K562 (cell line): ENCODE measurements around the gene EML6. TPM values are rescaled to one million over a fixed set of nuclear protein-coding genes. Genes with fewer than 3 reads are reported as not detected.

Source experiments
- ATAC-seq: fragments of 200-7000 bp; cut with Tn5 transposase; 3 replicates; pipeline ENCODE4 v1.9.1; 2020; ENCODE audit warnings: moderate library complexity
- BruUV-seq: library from RNA; stranded (reverse); fragments of 400-500 nt; replicated peaks from 2 replicates; lab custom pipeline; 2021; lab: Mats Ljungman, UMichigan
- CTCF ChIA-PET: fragments of 300-600 bp; formaldehyde crosslinking; extraction: SDS; loops from one replicate; lab custom pipeline; 2021; ENCODE audit warnings: low intra/inter-chr PET ratio; lab: Yijun Ruan, JAX
- POLR2A ChIA-PET: fragments of 300-600, 350-650 bp; sonication (Branson Sonifier 250); formaldehyde crosslinking; extraction: SDS; loops from one replicate; lab custom pipeline; 2021; ENCODE audit warnings: antibody characterized with exemption, inconsistent platforms; lab: Yijun Ruan, JAX
- DNase-seq, 4 experiments: peaks; one replicate each; pipeline versions ENCODE4 v3.0.0 to v3.0.0-alpha.2; 2011 to 2018; ENCODE audit warnings: low spot score in 3 of 4, mixed read lengths in 3 of 4; ENCODE audit errors: extremely low read depth in 1 of 4
- FAIRE-seq: peaks from 2 replicates; lab custom pipeline; 2011; peaks lifted over from hg19 to GRCh38; lab: Jason Lieb, UNC
- H2AFZ ChIP-seq: 2 replicates; pipeline ENCODE4 v1.6.0; 2011; ENCODE audit warnings: low read depth, low read length, control low read depth, inconsistent platforms
- H3K27ac ChIP-seq: fragments of 200-600 bp; 3 replicates; pipeline ENCODE4 v1.8.0; 2011; ENCODE audit warnings: low read depth, mild to moderate bottlenecking, control low read depth, inconsistent platforms, low read length, moderate library complexity, mixed read lengths; ENCODE audit errors: extremely low read depth
- H3K27me3 ChIP-seq, 2 experiments: fragments of 300-600 bp in 1 of 2; 2 replicates in 1 of 2; 3 replicates in 1 of 2; pipeline versions ENCODE4 v1.6.0 to v1.8.0; 2011; ENCODE audit warnings: inconsistent platforms in 2 of 2, low read length in 2 of 2, mild to moderate bottlenecking in 1 of 2, mixed read lengths in 1 of 2, moderate library complexity in 1 of 2; ENCODE audit not compliant: control insufficient read depth in 2 of 2, insufficient read depth in 2 of 2
- H3K36me3 ChIP-seq: fragments of 300-600 bp; 3 replicates; pipeline ENCODE4 v1.8.0; 2011; ENCODE audit warnings: mild to moderate bottlenecking, low read length, inconsistent platforms; ENCODE audit not compliant: control insufficient read depth, insufficient read depth
- H3K4me1 ChIP-seq, 2 experiments: fragments of 200-600 bp in 1 of 2; replicated peaks in 1 of 2; 2 replicates in 1 of 2; 3 replicates in 1 of 2; pipeline versions ENCODE4 v1.5.1 to v1.8.0; 2011; ENCODE audit warnings: inconsistent platforms in 2 of 2, low read length in 2 of 2, mild to moderate bottlenecking in 1 of 2, mixed read lengths in 1 of 2, moderate library complexity in 1 of 2; ENCODE audit not compliant: control insufficient read depth in 2 of 2, insufficient read depth in 2 of 2
- H3K4me2 ChIP-seq: 2 replicates; pipeline ENCODE4 v1.6.1; 2011; ENCODE audit warnings: low read length, control low read depth, inconsistent platforms, mixed read lengths; ENCODE audit not compliant: insufficient read depth
- H3K4me3 ChIP-seq: fragments of 200-600 bp; sonication (generic), shearing (Covaris generic); 2 replicates; pipeline ENCODE4 v1.5.1; 2016; ENCODE audit warnings: control low read depth, inconsistent platforms
- H3K79me2 ChIP-seq: fragments of 200-600 bp; 3 replicates; pipeline ENCODE4 v1.8.0; 2011; ENCODE audit warnings: low read length, inconsistent platforms; ENCODE audit not compliant: control insufficient read depth, insufficient read depth
- H3K9ac ChIP-seq, 2 experiments: 2 replicates each; pipeline versions ENCODE4 v1.6.0 to v1.6.1; 2011; ENCODE audit warnings: low read depth in 2 of 2, low read length in 2 of 2, control low read depth in 1 of 2, inconsistent platforms in 1 of 2, mild to moderate bottlenecking in 1 of 2, mixed read lengths in 1 of 2; ENCODE audit not compliant: insufficient read depth in 1 of 2
- H3K9me1 ChIP-seq: one replicate; pipeline ENCODE4 v1.6.0; 2011; ENCODE audit warnings: inconsistent platforms, mild to moderate bottlenecking, low read length, moderate library complexity; ENCODE audit not compliant: control insufficient read depth, insufficient read depth
- H3K9me3 ChIP-seq: replicated peaks from 2 replicates; pipeline ENCODE4 v1.5.1; 2011; ENCODE audit warnings: low read depth, low read length, inconsistent platforms; ENCODE audit not compliant: control insufficient read depth, insufficient read depth
- H4K20me1 ChIP-seq: replicated peaks from 2 replicates; pipeline ENCODE4 v1.6.1; 2011; ENCODE audit warnings: low read length, inconsistent platforms, mixed read lengths; ENCODE audit not compliant: control insufficient read depth, insufficient read depth
- CBX2 ChIP-seq: fragments of 200-600 bp; sonication (generic); IDR thresholded peaks from one replicate; pipeline ENCODE4 v1.6.1; 2012; ENCODE audit warnings: mild to moderate bottlenecking, low read length, inconsistent platforms; ENCODE audit not compliant: insufficient read depth, poor library complexity, severe bottlenecking
- CSDE1 ChIP-seq, 2 experiments: fragments of 450-650 bp; IDR thresholded peaks; 2 replicates each; pipeline ENCODE4 v1.6.1; 2016; ENCODE audit warnings: mild to moderate bottlenecking in 1 of 2
- FUS ChIP-seq: fragments of 200-400 bp; formaldehyde crosslinking; optimal IDR thresholded peaks from 2 replicates; pipeline ENCODE3; 2017; ENCODE audit warnings: low read depth, low read length
- HNRNPK ChIP-seq: fragments of 200-400 bp; formaldehyde crosslinking; IDR thresholded peaks from one replicate; pipeline ENCODE4 v1.6.1; 2018; ENCODE audit warnings: mild to moderate bottlenecking, low read depth, low read length; ENCODE audit not compliant: poor library complexity, severe bottlenecking
- MLX ChIP-seq, 2 experiments: fragments of 450-650 bp in 1 of 2; sonication (generic) in 1 of 2; formaldehyde crosslinking; conservative IDR thresholded peaks; 2 replicates each; pipeline versions ENCODE4 v1.4.0 to v1.8.1; 2020 to 2022; ENCODE audit warnings: mild to moderate bottlenecking in 1 of 2, missing genetic modification reagents in 1 of 2
- ZNF224 ChIP-seq: sonication (generic); formaldehyde crosslinking; IDR thresholded peaks from 2 replicates; pipeline ENCODE4 v1.8.0; 2022; ENCODE audit warnings: mild to moderate bottlenecking, missing genetic modification reagents
- ZNF347 ChIP-seq: fragments of 450-650 bp; formaldehyde crosslinking; IDR thresholded peaks from 2 replicates; pipeline ENCODE4 v1.4.0; 2020; ENCODE audit warnings: low read depth, mild to moderate bottlenecking, moderate library complexity
- ZNF76 ChIP-seq: fragments of 250-450 bp; sonication (Bioruptor Pico); IDR thresholded peaks from 2 replicates; pipeline ENCODE4 v1.4.0; 2020; ENCODE audit warnings: mild to moderate bottlenecking, moderate library complexity, borderline replicate concordance
- WGBS: fragments of 100-300 bp; shearing (Covaris generic); methylation state at CpG from one replicate; pipeline ENCODE4 v1.1.6; 2016; ENCODE audit warnings: low coverage, mixed read lengths; ENCODE audit not compliant: insufficient coverage; ENCODE audit errors: missing lambda C conversion rate; 5-methylcytosine and 5-hydroxymethylcytosine counted together
- in situ Hi-C: fragments of 300-500 bp; cut with MboI; formaldehyde crosslinking; loops from 4 replicates; pipeline ENCODE4 v1.15.0; 2018; ENCODE audit warnings: inconsistent platforms, mixed read lengths
- intact Hi-C: fragments of 100-400 bp; cut with micrococcal nuclease; formaldehyde crosslinking; loops from 2 replicates; pipeline ENCODE4 v1.14.2; 2022
- polyA plus RNA-seq, 8 experiments: library from polyadenylated mRNA; depleted of rRNA in 4 of 8; stranded (reverse) in 5 of 8; unstranded in 3 of 8; fragments of >200 nt; fragmentation: Nextera tagmentation in 2 of 8; fragmentation: Illumina TruSeq in 1 of 8; extraction: Ambion mirVana in 2 of 8; extraction: Trizol in 1 of 8; gene quantifications; 2 replicates each; pipeline versions ENCODE4 v1.2.1 to v1.2.3, GENCODE V29; 2011 to 2014; ENCODE audit warnings: inconsistent platforms in 1 of 8, missing spikeins in 1 of 8
- total RNA-seq, 7 experiments: library from RNA; depleted of rRNA in 6 of 7; stranded (reverse); fragments of >200 nt in 6 of 7; fragmentation: Illumina TruSeq in 2 of 7; extraction: Trizol in 2 of 7; gene quantifications; 2 replicates each; pipeline versions ENCODE4 v1.2.1 to v1.2.3, GENCODE V29; 2011 to 2021; ENCODE audit warnings: low replicate concordance in 1 of 7

EML6 gene
- total and polyA plus RNA-seq, 9 of the 15 experiments (the other 6 are each of a cell fraction or from before 2014, with no cell fraction given): 0.07 to 0.56 (median 0.25) TPM

- H3K4me2 ChIP-seq: no peak overlapping the region
- H3K9me1 ChIP-seq: no peaks in the 10 kb centered on the region
- intact Hi-C loops: no loop called here
- ChIA-PET CTCF (no interaction called here), POLR2A (interaction anchor here (0.7 to 0.9 kb wide), 3 partner anchors 10 to 88 kb away, joined by 3 to 4 read pairs (median 3); no protein-coding TSS in a partner anchor)
- no TSS peak for BruUV-seq
- H3K9me3 ChIP-seq: no peaks in the 10 kb centered on the region
- H3K9ac ChIP-seq: no peak overlapping the region
- H3K36me3 ChIP-seq: no peaks in the 10 kb centered on the region
- peaks cover 0 to 8% of the 10 kb centered on the region in 2 experiments; a peak in 4 of 5 replicates for H3K4me1 ChIP-seq
- no peak overlapping the region for H3K27ac ChIP-seq
- ATAC-seq (no peak), FAIRE-seq (no peak), DNase-seq (no peak)
- H4K20me1 ChIP-seq: no peaks in the 10 kb centered on the region
- no peak overlapping the region for H2AFZ ChIP-seq
- no peak for TF ChIP-seq FUS
- no peak for TF ChIP-seq MLX (CRISPR knock-in tag; conservative IDR thresholded peaks at IDR 0.05)
- TF ChIP-seq ZNF76 (CRISPR knock-in tag): no peak
- no peak for TF ChIP-seq CSDE1 (IDR thresholded peaks at IDR 0.05)
- TF ChIP-seq ZNF224 (CRISPR knock-in tag): no peak
- TF ChIP-seq HNRNPK: no peak
- no peak for TF ChIP-seq ZNF347 (CRISPR knock-in tag)
- TF ChIP-seq CBX2: no peak
- peaks cover 0 to 14% of the 10 kb centered on the region in 2 experiments; a peak in 1 of 5 replicates for H3K27me3 ChIP-seq
- H3K4me3 ChIP-seq: no peak overlapping the region
- in situ Hi-C loops: loop anchor here (10.0 kb wide), 1 partner anchor 258 kb away; no protein-coding TSS in a partner anchor
- 0% methylated on average over 3 of the region's 3 CpGs for WGBS
- H3K79me2 ChIP-seq: no peaks in the 10 kb centered on the region
These were observed 183.3 kb downstream of the EML6 start for GRCh38 chr2:54906716-54907115.
